ENCODE measurements around the gene SPECC1L.
"Not testable (repeated sequence)": the region's sequence is repeated elsewhere in the genome, so short reads cannot be mapped to it uniquely, and the experiment has no call there.

Gene SPECC1L

GRCh38 chr22:24240381-24240780 lies 30.2 kb upstream of the SPECC1L start:
- no peak for TF ChIP-seq CTCF (conservative IDR thresholded peaks at IDR 0.05; ENCODE audit: low read depth, low read length)
- Histone ChIP-seq H3K4me2 (no peak overlapping the region), H3K9ac (no peak overlapping the region), H3K4me3 (IDR thresholded peaks at IDR 0.05; ENCODE audit: insufficient read depth, low read depth, low read length) (no peak overlapping the region), H3K4me1 (ENCODE audit: low read depth, poor library complexity, severe bottlenecking) (peaks cover 10% of the 10 kb centered on the region), H3K27me3 (ENCODE audit: insufficient read depth, low read depth) (no peaks in the 10 kb centered on the region), H2AFZ (ENCODE audit: low read depth) (no peak overlapping the region), H3K36me3 (ENCODE audit: insufficient read depth) (no peaks in the 10 kb centered on the region), H3K27ac (no peak overlapping the region), H4K20me1 (ENCODE audit: insufficient read depth) (no peaks in the 10 kb centered on the region), H3K79me2 (ENCODE audit: insufficient read depth, low read depth) (no peaks in the 10 kb centered on the region)

GRCh38 chr22:24240985-24241692 lies 29.5 kb upstream of the SPECC1L start:
- H3K4me3 ChIP-seq (IDR thresholded peaks at IDR 0.05; ENCODE audit: insufficient read depth, low read depth, low read length); H3K27me3 ChIP-seq (ENCODE audit: insufficient read depth, low read depth); H2AFZ ChIP-seq (ENCODE audit: low read depth); H4K20me1 ChIP-seq (ENCODE audit: insufficient read depth); H3K4me1 ChIP-seq (ENCODE audit: low read depth, poor library complexity, severe bottlenecking); H3K36me3 ChIP-seq (ENCODE audit: insufficient read depth); H3K27ac ChIP-seq; H3K9ac ChIP-seq; H3K4me2 ChIP-seq; H3K79me2 ChIP-seq (ENCODE audit: insufficient read depth, low read depth): not testable (repeated sequence)

- not testable (repeated sequence) for H3K36me3 ChIP-seq (ENCODE audit: insufficient read depth); H3K79me2 ChIP-seq (ENCODE audit: insufficient read depth, low read depth); H3K27ac ChIP-seq; H2AFZ ChIP-seq (ENCODE audit: low read depth); H3K4me2 ChIP-seq; H4K20me1 ChIP-seq (ENCODE audit: insufficient read depth); H3K4me3 ChIP-seq (IDR thresholded peaks at IDR 0.05; ENCODE audit: insufficient read depth, low read depth, low read length); H3K9ac ChIP-seq; H3K27me3 ChIP-seq (ENCODE audit: insufficient read depth, low read depth)
- H3K4me1 ChIP-seq (ENCODE audit: low read depth, poor library complexity, severe bottlenecking), result peaks cover 17% of the 10 kb centered on the region
These were observed 27.2 kb upstream of the SPECC1L start for GRCh38 chr22:24243417-24243816.

GRCh38 chr22:24244144-24244787 lies 26.4 kb upstream of the SPECC1L start:
- H3K79me2 ChIP-seq (ENCODE audit: insufficient read depth, low read depth), result no peaks in the 10 kb centered on the region
- no peaks in the 10 kb centered on the region for H3K36me3 ChIP-seq (ENCODE audit: insufficient read depth)
- H3K27ac ChIP-seq, result no peak overlapping the region
- no peaks in the 10 kb centered on the region for H3K27me3 ChIP-seq (ENCODE audit: insufficient read depth, low read depth)
- H3K4me1 ChIP-seq (ENCODE audit: low read depth, poor library complexity, severe bottlenecking), result peaks cover 17% of the 10 kb centered on the region
- H2AFZ ChIP-seq (ENCODE audit: low read depth), result no peak overlapping the region
- TF ChIP-seq CTCF (conservative IDR thresholded peaks at IDR 0.05; ENCODE audit: low read depth, low read length), result no peak
- H3K4me3 ChIP-seq (IDR thresholded peaks at IDR 0.05; ENCODE audit: insufficient read depth, low read depth, low read length), result no peak overlapping the region
- H3K4me2 ChIP-seq, result no peak overlapping the region
- no peak overlapping the region for H3K9ac ChIP-seq
- no peaks in the 10 kb centered on the region for H4K20me1 ChIP-seq (ENCODE audit: insufficient read depth)

- H3K79me2 ChIP-seq (ENCODE audit: insufficient read depth, low read depth); H3K27me3 ChIP-seq (ENCODE audit: insufficient read depth, low read depth); H4K20me1 ChIP-seq (ENCODE audit: insufficient read depth); H3K36me3 ChIP-seq (ENCODE audit: insufficient read depth); H3K27ac ChIP-seq; H3K9ac ChIP-seq; H3K4me3 ChIP-seq (IDR thresholded peaks at IDR 0.05; ENCODE audit: insufficient read depth, low read depth, low read length); H3K4me2 ChIP-seq; H2AFZ ChIP-seq (ENCODE audit: low read depth): not testable (repeated sequence)
- H3K4me1 ChIP-seq (ENCODE audit: low read depth, poor library complexity, severe bottlenecking), result peaks cover 17% of the 10 kb centered on the region
These were observed 25.6 kb upstream of the SPECC1L start, which contains the start of gene GGT5 for GRCh38 chr22:24245030-24245431. Gene GGT5 (minus strand): TSS chr22:24245082. CDS start chr22:24244725, 357 bp downstream.

GRCh38 chr22:24245584-24246561 lies 24.8 kb upstream of the SPECC1L start:
- H2AFZ ChIP-seq (ENCODE audit: low read depth); H3K79me2 ChIP-seq (ENCODE audit: insufficient read depth, low read depth); H3K27ac ChIP-seq; H3K36me3 ChIP-seq (ENCODE audit: insufficient read depth); H3K27me3 ChIP-seq (ENCODE audit: insufficient read depth, low read depth); H3K9ac ChIP-seq; H4K20me1 ChIP-seq (ENCODE audit: insufficient read depth); H3K4me2 ChIP-seq; H3K4me3 ChIP-seq (IDR thresholded peaks at IDR 0.05; ENCODE audit: insufficient read depth, low read depth, low read length): not testable (repeated sequence)
- peaks cover 17% of the 10 kb centered on the region for H3K4me1 ChIP-seq (ENCODE audit: low read depth, poor library complexity, severe bottlenecking)

Data from KMS-11 (cell line).